K562 (cell line): ENCODE results near the gene KMT2A.

Experiments
- NONO ChIP-seq, 2 experiments: fragments of 200-400 bp in 1 of 2; fragments of 450-650 bp in 1 of 2; formaldehyde crosslinking in 1 of 2; IDR thresholded peaks; 2 replicates each; pipeline ENCODE4 v1.6.1; 2017; ENCODE audit warnings: low read depth in 2 of 2, mild to moderate bottlenecking in 2 of 2, moderate library complexity in 2 of 2, low read length in 1 of 2
- POLR2A ChIP-seq: fragments of 450-650 bp; conservative IDR thresholded peaks from 2 replicates; pipeline ENCODE4 v1.6.1; 2016
- SMARCE1 ChIP-seq: fragments of 450-650 bp; IDR thresholded peaks from 2 replicates; pipeline ENCODE4 v1.7.1; 2016; ENCODE audit warnings: mild to moderate bottlenecking
- TCF7L2 ChIP-seq: fragments of 150-350 bp; IDR thresholded peaks from 2 replicates; pipeline ENCODE4 v1.6.1; 2016; ENCODE audit warnings: low read depth, mild to moderate bottlenecking, low read length, moderate library complexity
- TF ChIP-seq, protein P1 (sequence below): fragments of 450-650 bp; formaldehyde crosslinking; IDR thresholded peaks from 2 replicates; pipeline ENCODE4 v1.4.0; 2022; ENCODE audit warnings: missing genetic modification characterization
- TF ChIP-seq, protein P2 (sequence below), 3 experiments: IDR thresholded peaks in 2 of 3; conservative IDR thresholded peaks in 1 of 3; 2 replicates each; pipeline ENCODE4 v1.5.1; 2011 to 2012; ENCODE audit warnings: low read length in 3 of 3, mild to moderate bottlenecking in 3 of 3, control low read depth in 2 of 3, improper control_type of control experiment in 1 of 3, inconsistent platforms in 1 of 3, low read depth in 1 of 3, mixed read lengths in 1 of 3, moderate library complexity in 1 of 3; ENCODE audit not compliant: insufficient read depth in 2 of 3

GRCh38 chr11:118412921-118413320 is 23.4 kb upstream of the KMT2A start:
- TF ChIP-seq SMARCE1 = no peak
- no peak for TF ChIP-seq NONO (IDR thresholded peaks at IDR 0.05; ENCODE audit: low read depth in 2 of 2, low read length in 1 of 2)
- TF ChIP-seq TCF7L2 = no peak
- TF ChIP-seq, protein P1, sequence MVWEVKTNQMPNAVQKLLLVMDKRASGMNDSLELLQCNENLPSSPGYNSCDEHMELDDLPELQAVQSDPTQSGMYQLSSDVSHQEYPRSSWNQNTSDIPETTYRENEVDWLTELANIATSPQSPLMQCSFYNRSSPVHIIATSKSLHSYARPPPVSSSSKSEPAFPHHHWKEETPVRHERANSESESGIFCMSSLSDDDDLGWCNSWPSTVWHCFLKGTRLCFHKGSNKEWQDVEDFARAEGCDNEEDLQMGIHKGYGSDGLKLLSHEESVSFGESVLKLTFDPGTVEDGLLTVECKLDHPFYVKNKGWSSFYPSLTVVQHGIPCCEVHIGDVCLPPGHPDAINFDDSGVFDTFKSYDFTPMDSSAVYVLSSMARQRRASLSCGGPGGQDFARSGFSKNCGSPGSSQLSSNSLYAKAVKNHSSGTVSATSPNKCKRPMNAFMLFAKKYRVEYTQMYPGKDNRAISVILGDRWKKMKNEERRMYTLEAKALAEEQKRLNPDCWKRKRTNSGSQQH = no peak
- no peak for TF ChIP-seq POLR2A
- TF ChIP-seq, protein P2, sequence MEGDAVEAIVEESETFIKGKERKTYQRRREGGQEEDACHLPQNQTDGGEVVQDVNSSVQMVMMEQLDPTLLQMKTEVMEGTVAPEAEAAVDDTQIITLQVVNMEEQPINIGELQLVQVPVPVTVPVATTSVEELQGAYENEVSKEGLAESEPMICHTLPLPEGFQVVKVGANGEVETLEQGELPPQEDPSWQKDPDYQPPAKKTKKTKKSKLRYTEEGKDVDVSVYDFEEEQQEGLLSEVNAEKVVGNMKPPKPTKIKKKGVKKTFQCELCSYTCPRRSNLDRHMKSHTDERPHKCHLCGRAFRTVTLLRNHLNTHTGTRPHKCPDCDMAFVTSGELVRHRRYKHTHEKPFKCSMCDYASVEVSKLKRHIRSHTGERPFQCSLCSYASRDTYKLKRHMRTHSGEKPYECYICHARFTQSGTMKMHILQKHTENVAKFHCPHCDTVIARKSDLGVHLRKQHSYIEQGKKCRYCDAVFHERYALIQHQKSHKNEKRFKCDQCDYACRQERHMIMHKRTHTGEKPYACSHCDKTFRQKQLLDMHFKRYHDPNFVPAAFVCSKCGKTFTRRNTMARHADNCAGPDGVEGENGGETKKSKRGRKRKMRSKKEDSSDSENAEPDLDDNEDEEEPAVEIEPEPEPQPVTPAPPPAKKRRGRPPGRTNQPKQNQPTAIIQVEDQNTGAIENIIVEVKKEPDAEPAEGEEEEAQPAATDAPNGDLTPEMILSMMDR (IDR thresholded peaks at IDR 0.05 in 2 of 3, conservative IDR thresholded peaks at IDR 0.05 in 1 of 3; ENCODE audit: insufficient read depth in 2 of 3, low read depth in 1 of 3, low read length in 3 of 3) = no peak
